SH-SY5Y (cell line): ENCODE measurements around the gene UBAC2.

ENCODE experiments used
- GATA2 ChIP-seq: IDR thresholded peaks from 2 replicates; pipeline ENCODE4 v1.6.1; 2011; ENCODE audit warnings: mild to moderate bottlenecking, low read depth, low read length
- GATA3 ChIP-seq: IDR thresholded peaks from 2 replicates; pipeline ENCODE4 v1.6.1; 2011; ENCODE audit warnings: low read depth, mild to moderate bottlenecking, low read length, moderate library complexity

GRCh38 chr13:99396446-99396845 lies 195.8 kb downstream of the UBAC2 start:
- TF ChIP-seq GATA2 (no peak), GATA3 (no peak)
